Smooth muscle cell (in vitro differentiated cells): ENCODE measurements around the gene FGF6. TPM values are rescaled to one million over a fixed set of nuclear protein-coding genes. Genes with fewer than 3 reads are reported as not detected.

ENCODE experiments used
- DNase-seq: peaks from one replicate; lab custom pipeline; 2025; ENCODE audit not compliant: unreplicated experiment; lab: John Stamatoyannopoulos, UW
- H2AFZ ChIP-seq: fragments of 200-600 bp; sonication (generic); 2 replicates; pipeline ENCODE4 v1.6.0; 2016; ENCODE audit warnings: antibody characterized with exemption, low read depth, mild to moderate bottlenecking
- H3F3A ChIP-seq: fragments of 200-600 bp; sonication (generic); 2 replicates; pipeline ENCODE4 v1.6.0; 2017; ENCODE audit warnings: antibody characterized with exemption, low read depth
- H3K27ac ChIP-seq: fragments of 200-600 bp; sonication (generic); 2 replicates; pipeline ENCODE4 v1.5.1; 2016; ENCODE audit warnings: low read depth, mild to moderate bottlenecking
- H3K27me3 ChIP-seq: fragments of 200-600 bp; sonication (generic); 2 replicates; pipeline ENCODE4 v1.6.1; 2016; ENCODE audit warnings: low read depth, mild to moderate bottlenecking
- H3K36me3 ChIP-seq: fragments of 200-600 bp; sonication (generic); 2 replicates; pipeline ENCODE4 v1.5.1; 2016; ENCODE audit warnings: low read depth
- H3K4me1 ChIP-seq: fragments of 200-600 bp; sonication (generic); 2 replicates; pipeline ENCODE4 v1.5.1; 2016; ENCODE audit warnings: low read depth
- H3K4me2 ChIP-seq: fragments of 200-600 bp; sonication (generic); 2 replicates; pipeline ENCODE4 v1.6.0; 2016; ENCODE audit warnings: mild to moderate bottlenecking
- H3K4me3 ChIP-seq: fragments of 200-600 bp; sonication (generic); 2 replicates; pipeline ENCODE4 v1.5.1; 2016; ENCODE audit warnings: mild to moderate bottlenecking
- H3K79me2 ChIP-seq: fragments of 200-600 bp; sonication (generic); 2 replicates; pipeline ENCODE4 v1.6.0; 2016; ENCODE audit warnings: low read depth, mild to moderate bottlenecking
- H3K9ac ChIP-seq: fragments of 200-600 bp; sonication (generic); 2 replicates; pipeline ENCODE4 v1.6.0; 2016; ENCODE audit warnings: low read depth
- H3K9me3 ChIP-seq: fragments of 200-600 bp; sonication (generic); replicated peaks from 2 replicates; pipeline ENCODE4 v1.5.1; 2016; ENCODE audit warnings: low read depth
- H4K20me1 ChIP-seq: fragments of 200-600 bp; sonication (generic); 2 replicates; pipeline ENCODE4 v1.6.0; 2016; ENCODE audit warnings: low read depth
- WGBS: methylation state at CpG from one replicate; pipeline ENCODE4 v1.1.7; 2016; ENCODE audit warnings: low lambda C conversion rate; 5-methylcytosine and 5-hydroxymethylcytosine counted together
- polyA plus RNA-seq: library from polyadenylated mRNA; unstranded; fragments of >200 nt; fragmentation: Nextera tagmentation; extraction: Ambion mirVana; gene quantifications from 2 replicates; pipeline ENCODE4 v1.2.1, GENCODE V29; 2016
- total RNA-seq: library from RNA; depleted of rRNA; stranded (reverse); fragments of >200 nt; gene quantifications from 2 replicates; pipeline ENCODE4 v1.2.3, GENCODE V29; 2014
- TF ChIP-seq, protein P1 (sequence below): fragments of 200-600 bp; sonication (generic); IDR thresholded peaks from 2 replicates; pipeline ENCODE4 v1.5.1; 2017; ENCODE audit warnings: borderline replicate concordance, mild to moderate bottlenecking, antibody characterized with exemption; ENCODE audit not compliant: insufficient read depth, poor library complexity, severe bottlenecking

Gene FGF6, protein sequence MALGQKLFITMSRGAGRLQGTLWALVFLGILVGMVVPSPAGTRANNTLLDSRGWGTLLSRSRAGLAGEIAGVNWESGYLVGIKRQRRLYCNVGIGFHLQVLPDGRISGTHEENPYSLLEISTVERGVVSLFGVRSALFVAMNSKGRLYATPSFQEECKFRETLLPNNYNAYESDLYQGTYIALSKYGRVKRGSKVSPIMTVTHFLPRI
- total RNA-seq: not detected in 2 replicates
- not detected in 2 replicates for polyA plus RNA-seq

DNA sequence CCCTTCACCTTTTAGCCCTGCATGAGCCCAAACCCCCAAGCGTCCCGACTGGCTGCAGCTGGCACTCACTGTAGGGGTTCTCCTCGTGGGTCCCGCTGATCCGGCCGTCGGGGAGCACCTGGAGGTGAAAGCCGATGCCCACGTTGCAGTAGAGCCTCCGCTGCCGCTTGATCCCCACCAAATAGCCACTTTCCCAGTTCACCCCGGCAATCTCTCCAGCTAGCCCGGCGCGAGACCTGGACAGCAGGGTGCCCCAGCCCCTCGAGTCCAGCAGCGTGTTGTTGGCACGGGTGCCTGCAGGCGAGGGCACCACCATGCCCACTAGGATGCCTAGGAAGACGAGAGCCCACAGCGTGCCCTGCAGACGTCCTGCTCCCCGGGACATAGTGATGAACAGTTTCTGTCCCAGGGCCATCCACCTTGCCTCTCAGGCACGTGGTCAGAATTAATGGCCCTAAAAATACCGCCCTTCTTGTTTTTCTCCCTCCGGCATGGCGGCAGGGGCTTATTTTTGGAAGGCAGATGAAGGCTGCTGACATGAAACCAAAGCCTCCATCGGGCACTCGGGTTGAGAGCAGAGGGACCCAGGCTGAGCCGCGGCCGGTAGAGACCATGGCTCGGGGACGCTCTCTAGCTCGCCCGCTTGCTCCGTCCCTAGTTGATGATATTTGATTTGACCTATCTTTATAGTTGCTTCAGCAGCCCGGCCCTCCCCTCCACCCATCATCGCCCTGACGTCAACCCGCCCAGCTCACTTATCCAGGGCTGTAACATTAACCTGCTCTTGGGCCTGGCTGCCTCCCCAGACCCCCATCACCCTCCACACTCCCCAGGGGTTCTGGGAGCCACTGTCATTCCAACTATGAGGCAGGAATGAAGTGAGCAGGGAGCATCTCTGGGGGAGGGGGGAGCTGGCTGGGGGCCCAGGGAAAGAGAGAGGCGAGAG lies at the start of gene FGF6:
Gene FGF6 (minus strand): TSS at position 660 of the 946 bp plus-strand sequence. CDS start 245 bp downstream, at position 415.
- WGBS: 92% methylated on average over 41 of the region's 42 CpGs
- Histone ChIP-seq H3F3A (no peaks in the 10 kb centered on the region), H3K36me3 (no peaks in the 10 kb centered on the region), H3K4me2 (no peak within 1 kb of the TSS), H3K4me3 (no peak within 1 kb of the TSS), H3K9me3 (no peaks in the 10 kb centered on the region), H3K9ac (no peak within 1 kb of the TSS), H3K27ac (no peak within 1 kb of the TSS), H3K27me3 (no peaks in the 10 kb centered on the region), H2AFZ (no peak within 1 kb of the TSS), H4K20me1 (no peaks in the 10 kb centered on the region), H3K79me2 (no peaks in the 10 kb centered on the region), H3K4me1 (peaks cover 26% of the 10 kb centered on the region)
- DNase-seq: no peak
- TF ChIP-seq, protein P1, sequence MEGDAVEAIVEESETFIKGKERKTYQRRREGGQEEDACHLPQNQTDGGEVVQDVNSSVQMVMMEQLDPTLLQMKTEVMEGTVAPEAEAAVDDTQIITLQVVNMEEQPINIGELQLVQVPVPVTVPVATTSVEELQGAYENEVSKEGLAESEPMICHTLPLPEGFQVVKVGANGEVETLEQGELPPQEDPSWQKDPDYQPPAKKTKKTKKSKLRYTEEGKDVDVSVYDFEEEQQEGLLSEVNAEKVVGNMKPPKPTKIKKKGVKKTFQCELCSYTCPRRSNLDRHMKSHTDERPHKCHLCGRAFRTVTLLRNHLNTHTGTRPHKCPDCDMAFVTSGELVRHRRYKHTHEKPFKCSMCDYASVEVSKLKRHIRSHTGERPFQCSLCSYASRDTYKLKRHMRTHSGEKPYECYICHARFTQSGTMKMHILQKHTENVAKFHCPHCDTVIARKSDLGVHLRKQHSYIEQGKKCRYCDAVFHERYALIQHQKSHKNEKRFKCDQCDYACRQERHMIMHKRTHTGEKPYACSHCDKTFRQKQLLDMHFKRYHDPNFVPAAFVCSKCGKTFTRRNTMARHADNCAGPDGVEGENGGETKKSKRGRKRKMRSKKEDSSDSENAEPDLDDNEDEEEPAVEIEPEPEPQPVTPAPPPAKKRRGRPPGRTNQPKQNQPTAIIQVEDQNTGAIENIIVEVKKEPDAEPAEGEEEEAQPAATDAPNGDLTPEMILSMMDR: no peak

DNA sequence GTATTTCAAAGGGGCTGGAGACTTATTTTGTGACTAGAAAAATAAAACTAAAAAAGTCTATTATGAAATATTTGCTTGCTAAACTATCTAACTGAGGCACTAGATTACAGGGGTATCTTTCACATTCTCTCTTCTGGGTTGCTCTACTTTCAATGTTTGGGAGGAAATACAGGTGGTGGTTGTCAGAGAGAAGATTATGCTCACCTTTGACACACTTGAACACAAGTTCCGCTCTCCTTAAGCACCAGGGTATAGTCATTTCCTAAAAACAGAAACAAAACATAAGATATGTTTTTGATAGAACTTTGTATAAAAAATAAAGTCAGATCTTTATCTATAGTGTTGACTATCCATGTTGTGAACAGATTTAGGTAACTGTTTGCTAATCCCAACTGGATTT lies 45.4 kb upstream of the FGF6 start:
- no peaks in the 10 kb centered on the region for H3K4me1 ChIP-seq
- H3K36me3 ChIP-seq: peaks cover 7% of the 10 kb centered on the region
- 97% methylated on average over 1 of the region's 1 CpG for WGBS

DNA sequence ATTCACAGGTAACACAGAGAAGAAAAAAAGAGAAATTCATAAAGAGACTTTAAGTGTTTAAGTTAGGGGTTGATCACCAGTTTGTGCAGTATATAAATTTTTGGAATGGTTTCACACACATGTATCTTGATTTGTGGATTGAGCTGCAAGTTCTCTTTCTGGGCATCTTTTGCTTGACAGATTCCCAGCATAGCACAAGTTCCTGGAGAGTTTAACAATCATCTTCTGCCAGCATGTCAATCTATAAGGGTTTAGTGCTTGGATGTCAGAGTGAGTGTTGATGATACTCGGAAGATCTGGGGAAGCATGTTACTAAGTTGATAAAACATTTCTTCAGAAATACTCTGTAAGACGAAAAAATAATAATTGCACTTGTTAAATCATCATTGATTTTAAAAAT lies 43.9 kb upstream of the FGF6 start:
- Histone ChIP-seq H3K27ac (no peak overlapping the region), H3K9me3 (no peaks in the 10 kb centered on the region), H3K27me3 (no peaks in the 10 kb centered on the region), H3F3A (no peaks in the 10 kb centered on the region), H3K79me2 (no peaks in the 10 kb centered on the region), H3K9ac (no peak overlapping the region), H3K4me2 (no peak overlapping the region), H3K36me3 (peaks cover 7% of the 10 kb centered on the region), H3K4me1 (no peaks in the 10 kb centered on the region), H3K4me3 (no peak overlapping the region), H2AFZ (no peak overlapping the region), H4K20me1 (no peaks in the 10 kb centered on the region)
- DNase-seq: no peak
- TF ChIP-seq, protein P1: no peak
- 97% methylated on average over 2 of the region's 2 CpGs for WGBS

More for the DNA sequence above, 45.4 kb upstream of the FGF6 start:
- no peak overlapping the region for H3K9ac ChIP-seq
- no peaks in the 10 kb centered on the region for H3K27me3 ChIP-seq
- H3K27ac ChIP-seq: no peak overlapping the region
- H4K20me1 ChIP-seq: no peaks in the 10 kb centered on the region
- no peak overlapping the region for H3K4me2 ChIP-seq
- no peaks in the 10 kb centered on the region for H3F3A ChIP-seq
- no peaks in the 10 kb centered on the region for H3K79me2 ChIP-seq
- H3K4me3 ChIP-seq: no peak overlapping the region
- no peaks in the 10 kb centered on the region for H3K9me3 ChIP-seq
- no peak for DNase-seq
- H2AFZ ChIP-seq: no peak overlapping the region
- TF ChIP-seq, protein P1: no peak
